ENCODE data around the gene PPRC1.

The PPRC1 gene

GRCh38 chr10:102132563-102133372 lies at the start of gene PPRC1:
TSS of gene PPRC1 (plus strand) at chr10:102133040. CDS start at chr10:102133069, 29 bp downstream.
- peaks cover 13% of the 10 kb centered on the region; the same call in 1 of the 2 replicates for H4K20me1 ChIP-seq (ENCODE audit: low read depth, low read length)
- peak within 1 kb of the TSS; percentile 92 for H3K9ac ChIP-seq (ENCODE audit: low read length)
- H3K9me3 ChIP-seq (ENCODE audit: insufficient read depth, low read length), result no peaks in the 10 kb centered on the region
- H3F3A ChIP-seq (ENCODE audit: insufficient read depth), result peaks cover 8% of the 10 kb centered on the region; the same call in 1 of the 2 replicates
- TF ChIP-seq, protein P1, sequence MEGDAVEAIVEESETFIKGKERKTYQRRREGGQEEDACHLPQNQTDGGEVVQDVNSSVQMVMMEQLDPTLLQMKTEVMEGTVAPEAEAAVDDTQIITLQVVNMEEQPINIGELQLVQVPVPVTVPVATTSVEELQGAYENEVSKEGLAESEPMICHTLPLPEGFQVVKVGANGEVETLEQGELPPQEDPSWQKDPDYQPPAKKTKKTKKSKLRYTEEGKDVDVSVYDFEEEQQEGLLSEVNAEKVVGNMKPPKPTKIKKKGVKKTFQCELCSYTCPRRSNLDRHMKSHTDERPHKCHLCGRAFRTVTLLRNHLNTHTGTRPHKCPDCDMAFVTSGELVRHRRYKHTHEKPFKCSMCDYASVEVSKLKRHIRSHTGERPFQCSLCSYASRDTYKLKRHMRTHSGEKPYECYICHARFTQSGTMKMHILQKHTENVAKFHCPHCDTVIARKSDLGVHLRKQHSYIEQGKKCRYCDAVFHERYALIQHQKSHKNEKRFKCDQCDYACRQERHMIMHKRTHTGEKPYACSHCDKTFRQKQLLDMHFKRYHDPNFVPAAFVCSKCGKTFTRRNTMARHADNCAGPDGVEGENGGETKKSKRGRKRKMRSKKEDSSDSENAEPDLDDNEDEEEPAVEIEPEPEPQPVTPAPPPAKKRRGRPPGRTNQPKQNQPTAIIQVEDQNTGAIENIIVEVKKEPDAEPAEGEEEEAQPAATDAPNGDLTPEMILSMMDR (IDR thresholded peaks at IDR 0.05; ENCODE audit: insufficient read depth, low read length, poor library complexity, severe bottlenecking), result peak; percentile 81
- TF ChIP-seq EZH2phosphoT487 (conservative IDR thresholded peaks at IDR 0.05; ENCODE audit: low read length), result no peak
- H3K4me2 ChIP-seq (ENCODE audit: low read depth, low read length, poor library complexity, severe bottlenecking), result peak within 1 kb of the TSS; percentile 75
- no peaks in the 10 kb centered on the region for H3K27me3 ChIP-seq (ENCODE audit: low read length)
- H3K9me2 ChIP-seq (replicated peaks; ENCODE audit: insufficient read depth, low read length), result no peaks in the 10 kb centered on the region
- H3K79me2 ChIP-seq (ENCODE audit: insufficient read depth, low read length), result peaks cover 50% of the 10 kb centered on the region
- peak within 1 kb of the TSS; percentile 67 for H3K27ac ChIP-seq (ENCODE audit: low read depth, low read length)
- H3K36me3 ChIP-seq (ENCODE audit: low read length), result peaks cover 3% of the 10 kb centered on the region; the same call in 1 of the 2 replicates
- H3K4me3 ChIP-seq (ENCODE audit: insufficient read depth, low read length, poor library complexity, severe bottlenecking), result peak within 1 kb of the TSS; percentile 89
- peak within 1 kb of the TSS; percentile 98 for H2AFZ ChIP-seq (ENCODE audit: low read depth, low read length, severe bottlenecking)

DNA sequence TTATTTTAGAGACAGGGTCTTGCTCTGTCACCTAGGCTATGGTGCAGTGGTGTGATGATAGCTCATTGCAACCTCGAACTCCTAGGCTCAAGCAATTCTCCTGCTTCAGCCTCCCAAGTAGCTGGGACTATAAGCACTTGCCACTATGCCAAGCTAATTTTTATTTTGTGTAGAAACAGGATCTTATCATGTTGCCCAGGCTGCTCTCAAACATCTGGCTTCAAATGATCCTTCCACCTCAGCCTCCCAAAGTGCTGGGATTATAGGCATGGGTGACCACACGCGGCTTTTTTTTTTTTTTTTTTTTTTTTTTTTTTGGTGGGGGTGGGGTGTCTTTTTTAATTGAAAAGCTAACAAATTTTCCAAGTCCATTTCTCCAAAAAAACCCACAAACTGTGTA lies 49.3 kb upstream of the PPRC1 start:
- H3K4me2 ChIP-seq (ENCODE audit: low read depth, low read length, poor library complexity, severe bottlenecking), result no peak overlapping the region
- no peaks in the 10 kb centered on the region for H3F3A ChIP-seq (ENCODE audit: insufficient read depth)
- no peaks in the 10 kb centered on the region for H3K27me3 ChIP-seq (ENCODE audit: low read length)
- no peaks in the 10 kb centered on the region for H4K20me1 ChIP-seq (ENCODE audit: low read depth, low read length)
- no peak overlapping the region for H3K27ac ChIP-seq (ENCODE audit: low read depth, low read length)
- H3K36me3 ChIP-seq (ENCODE audit: low read length), result no peaks in the 10 kb centered on the region
- no peak overlapping the region for H3K4me3 ChIP-seq (ENCODE audit: insufficient read depth, low read length, poor library complexity, severe bottlenecking)
- H3K9ac ChIP-seq (ENCODE audit: low read length), result no peak overlapping the region
- H3K9me3 ChIP-seq (ENCODE audit: insufficient read depth, low read length), result no peaks in the 10 kb centered on the region
- H3K79me2 ChIP-seq (ENCODE audit: insufficient read depth, low read length), result no peaks in the 10 kb centered on the region
- H3K9me2 ChIP-seq (replicated peaks; ENCODE audit: insufficient read depth, low read length), result no peaks in the 10 kb centered on the region
- H2AFZ ChIP-seq (ENCODE audit: low read depth, low read length, severe bottlenecking), result no peak overlapping the region
- TF ChIP-seq, protein P1 (IDR thresholded peaks at IDR 0.05; ENCODE audit: insufficient read depth, low read length, poor library complexity, severe bottlenecking), result no peak
- no peak for TF ChIP-seq EZH2phosphoT487 (conservative IDR thresholded peaks at IDR 0.05; ENCODE audit: low read length)

GRCh38 chr10:102085336-102085735 lies 47.5 kb upstream of the PPRC1 start:
- TF ChIP-seq EZH2phosphoT487 (conservative IDR thresholded peaks at IDR 0.05; ENCODE audit: low read length), result no peak
- TF ChIP-seq, protein P1 (IDR thresholded peaks at IDR 0.05; ENCODE audit: insufficient read depth, low read length, poor library complexity, severe bottlenecking), result no peak
- H3K27me3 ChIP-seq (ENCODE audit: low read length), result no peaks in the 10 kb centered on the region
- no peaks in the 10 kb centered on the region for H3K79me2 ChIP-seq (ENCODE audit: insufficient read depth, low read length)

More at GRCh38 chr10:102085336-102085735, 47.5 kb upstream of the PPRC1 start:
- Histone ChIP-seq H3K4me2 (ENCODE audit: low read depth, low read length, poor library complexity, severe bottlenecking) (no peak overlapping the region), H3F3A (ENCODE audit: insufficient read depth) (no peaks in the 10 kb centered on the region), H3K4me3 (ENCODE audit: insufficient read depth, low read length, poor library complexity, severe bottlenecking) (no peak overlapping the region), H3K27ac (ENCODE audit: low read depth, low read length) (no peak overlapping the region), H3K36me3 (ENCODE audit: low read length) (no peaks in the 10 kb centered on the region), H3K9me2 (replicated peaks; ENCODE audit: insufficient read depth, low read length) (no peaks in the 10 kb centered on the region), H4K20me1 (ENCODE audit: low read depth, low read length) (no peaks in the 10 kb centered on the region), H3K9me3 (ENCODE audit: insufficient read depth, low read length) (no peaks in the 10 kb centered on the region), H2AFZ (ENCODE audit: low read depth, low read length, severe bottlenecking) (no peak overlapping the region), H3K9ac (ENCODE audit: low read length) (no peak overlapping the region)
